OCI-LY1 (cell line): ENCODE results near the gene OR6C74.

ENCODE experiments used
- H2AFZ ChIP-seq: fragments of 200-600 bp; sonication (generic), shearing (Covaris generic); 2 replicates; pipeline ENCODE4 v1.6.0; 2014; ENCODE audit warnings: antibody characterized with exemption, mild to moderate bottlenecking, low read length
- H3F3A ChIP-seq: fragments of 200-600 bp; sonication (generic), shearing (Covaris generic); 2 replicates; pipeline ENCODE4 v1.6.0; 2014; ENCODE audit warnings: mild to moderate bottlenecking, antibody characterized with exemption, low read length, moderate library complexity; ENCODE audit not compliant: insufficient read depth
- H3K27ac ChIP-seq: fragments of 200-600 bp; sonication (generic); 2 replicates; pipeline ENCODE4 v1.5.1; 2014; ENCODE audit warnings: low read length, mixed run types, mild to moderate bottlenecking, low read depth; ENCODE audit not compliant: poor library complexity, severe bottlenecking
- H3K27me3 ChIP-seq: fragments of 200-600 bp; sonication (generic); 2 replicates; pipeline ENCODE4 v1.6.0; 2014; ENCODE audit warnings: antibody characterized with exemption, mild to moderate bottlenecking, low read length, moderate library complexity; ENCODE audit not compliant: insufficient read depth
- H3K36me3 ChIP-seq: fragments of 200-600 bp; sonication (generic); 2 replicates; pipeline ENCODE4 v1.6.1; 2014; ENCODE audit warnings: mild to moderate bottlenecking, antibody characterized with exemption, low read length, moderate library complexity, mixed read lengths; ENCODE audit not compliant: insufficient read depth
- H3K4me1 ChIP-seq: fragments of 200-600 bp; sonication (generic); 2 replicates; pipeline ENCODE4 v1.5.1; 2014; ENCODE audit warnings: mild to moderate bottlenecking, low read length, moderate library complexity; ENCODE audit not compliant: insufficient read depth, severe bottlenecking
- H3K4me2 ChIP-seq: fragments of 200-600 bp; sonication (generic), shearing (Covaris generic); 2 replicates; pipeline ENCODE4 v1.6.1; 2014; ENCODE audit warnings: low read length
- H3K4me3 ChIP-seq: fragments of 200-600 bp; sonication (generic); 2 replicates; pipeline ENCODE4 v1.5.1; 2014; ENCODE audit warnings: low read length, low read depth, mild to moderate bottlenecking, mixed read lengths; ENCODE audit not compliant: poor library complexity, severe bottlenecking
- H3K79me2 ChIP-seq: fragments of 200-600 bp; shearing (Covaris generic); 2 replicates; pipeline ENCODE4 v1.6.1; 2016; ENCODE audit warnings: mixed run types, low read length, mixed read lengths; ENCODE audit not compliant: insufficient read depth
- H3K9ac ChIP-seq: fragments of 200-600 bp; sonication (generic), shearing (Covaris generic); 2 replicates; pipeline ENCODE4 v1.6.1; 2014; ENCODE audit warnings: mild to moderate bottlenecking, low read length, mixed read lengths
- H3K9me2 ChIP-seq: fragments of 200-600 bp; sonication (generic), shearing (Covaris generic); 2 replicates; pipeline ENCODE4 v1.6.1; 2014; ENCODE audit warnings: low read depth, mild to moderate bottlenecking, low read length, mixed read lengths
- H3K9me3 ChIP-seq: fragments of 200-600 bp; shearing (Covaris generic); 2 replicates; pipeline ENCODE4 v1.6.1; 2014; ENCODE audit warnings: low read length, mixed read lengths
- H4K20me1 ChIP-seq: fragments of 200-600 bp; sonication (generic), shearing (Covaris generic); 2 replicates; pipeline ENCODE4 v1.6.0; 2016; ENCODE audit warnings: mild to moderate bottlenecking, low read length; ENCODE audit not compliant: insufficient read depth
- CTCF ChIP-seq: fragments of 200-600 bp; sonication (generic), shearing (Covaris generic); IDR thresholded peaks from 2 replicates; pipeline ENCODE4 v1.5.1; 2017; ENCODE audit warnings: mild to moderate bottlenecking, antibody characterized with exemption, low read length, moderate library complexity, mixed read lengths
- EZH2 ChIP-seq: fragments of 200-600 bp; sonication (generic), shearing (Covaris generic); IDR thresholded peaks from 2 replicates; pipeline ENCODE4 v1.8.0; 2017; ENCODE audit warnings: borderline replicate concordance, mixed run types, mild to moderate bottlenecking, antibody characterized with exemption, low read length, moderate library complexity, mixed read lengths

Gene OR6C74

GRCh38 chr12:55227643-55228042, 16.8 kb upstream of the OR6C74 start:
- TF ChIP-seq EZH2 (no peak), CTCF (no peak)
- H3K9ac ChIP-seq: no peak overlapping the region
- no peaks in the 10 kb centered on the region for H3K36me3 ChIP-seq
- H3K9me2 ChIP-seq: no peaks in the 10 kb centered on the region
- H3K4me3 ChIP-seq: no peak overlapping the region
- H3K79me2 ChIP-seq: no peaks in the 10 kb centered on the region
- H4K20me1 ChIP-seq: no peaks in the 10 kb centered on the region
- H3K9me3 ChIP-seq: no peaks in the 10 kb centered on the region
- H3K27me3 ChIP-seq: no peaks in the 10 kb centered on the region
- H3F3A ChIP-seq: no peaks in the 10 kb centered on the region
- no peak overlapping the region for H2AFZ ChIP-seq
- H3K4me2 ChIP-seq: no peak overlapping the region
- H3K4me1 ChIP-seq: no peaks in the 10 kb centered on the region
- no peak overlapping the region for H3K27ac ChIP-seq

GRCh38 chr12:55246159-55246558, 1.8 kb downstream of the OR6C74 start:
- H3K9me2 ChIP-seq: no peaks in the 10 kb centered on the region
- no peak overlapping the region for H3K9ac ChIP-seq

GRCh38 chr12:55250944-55251343, 6.5 kb downstream of the OR6C74 start:
- no peak overlapping the region for H3K9ac ChIP-seq
- H3K4me1 ChIP-seq: no peaks in the 10 kb centered on the region
- no peak for TF ChIP-seq CTCF
- no peak for TF ChIP-seq EZH2
- H3K27ac ChIP-seq: no peak overlapping the region
- no peaks in the 10 kb centered on the region for H3K79me2 ChIP-seq
- H3K27me3 ChIP-seq: no peaks in the 10 kb centered on the region
- H3K4me2 ChIP-seq: no peak overlapping the region
- H3K9me3 ChIP-seq: no peaks in the 10 kb centered on the region
- H4K20me1 ChIP-seq: no peaks in the 10 kb centered on the region
- H3F3A ChIP-seq: no peaks in the 10 kb centered on the region
- no peaks in the 10 kb centered on the region for H3K36me3 ChIP-seq
- no peaks in the 10 kb centered on the region for H3K9me2 ChIP-seq
- no peak overlapping the region for H2AFZ ChIP-seq
- H3K4me3 ChIP-seq: no peak overlapping the region

More at GRCh38 chr12:55246159-55246558, 1.8 kb downstream of the OR6C74 start:
- H3F3A ChIP-seq: no peaks in the 10 kb centered on the region
- H3K36me3 ChIP-seq: no peaks in the 10 kb centered on the region
- no peak for TF ChIP-seq EZH2
- no peak for TF ChIP-seq CTCF
- H3K9me3 ChIP-seq: no peaks in the 10 kb centered on the region
- H3K4me3 ChIP-seq: no peak overlapping the region
- no peaks in the 10 kb centered on the region for H3K27me3 ChIP-seq
- no peaks in the 10 kb centered on the region for H3K4me1 ChIP-seq
- H4K20me1 ChIP-seq: no peaks in the 10 kb centered on the region; the same call in 1 of the 2 replicates
- H2AFZ ChIP-seq: no peak overlapping the region
- H3K79me2 ChIP-seq: no peaks in the 10 kb centered on the region
- no peak overlapping the region for H3K27ac ChIP-seq
- H3K4me2 ChIP-seq: no peak overlapping the region
